Mesenchymal stem cell (in vitro differentiated cells and primary cell): ENCODE data around the gene IFNLR1.

Source experiments
- DNase-seq: peaks from one replicate; pipeline ENCODE4 v3.0.0-alpha.2; 2013
- H2AFZ ChIP-seq: one replicate; pipeline ENCODE4 v1.6.1; 2013; ENCODE audit warnings: low read depth, mild to moderate bottlenecking, control low read depth, inconsistent platforms, low read length, moderate library complexity
- H2AK5ac ChIP-seq: 2 replicates; pipeline ENCODE4 v1.6.1; 2013; ENCODE audit warnings: low read length, moderate library complexity, mild to moderate bottlenecking, inconsistent platforms; ENCODE audit not compliant: severe bottlenecking
- H2BK120ac ChIP-seq: one replicate; pipeline ENCODE4 v1.6.1; 2013; ENCODE audit warnings: low read depth, mild to moderate bottlenecking, inconsistent platforms, low read length, moderate library complexity
- H2BK12ac ChIP-seq, 2 experiments: one replicate each; pipeline ENCODE4 v1.6.1; 2013; ENCODE audit warnings: inconsistent platforms in 2 of 2, low read length in 2 of 2, mild to moderate bottlenecking in 2 of 2, moderate library complexity in 2 of 2, control low read depth in 1 of 2
- H2BK15ac ChIP-seq: one replicate; pipeline ENCODE4 v1.6.1; 2013; ENCODE audit warnings: mild to moderate bottlenecking, low read depth, inconsistent platforms; ENCODE audit not compliant: poor library complexity, severe bottlenecking
- H2BK5ac ChIP-seq: 2 replicates; pipeline ENCODE4 v1.6.1; 2013; ENCODE audit warnings: low read depth, mild to moderate bottlenecking, low read length, control low read depth, inconsistent platforms; ENCODE audit not compliant: poor library complexity, severe bottlenecking
- H3K14ac ChIP-seq, 2 experiments: one replicate each; pipeline ENCODE4 v1.6.1; 2013; ENCODE audit warnings: inconsistent platforms in 2 of 2, low read length in 2 of 2, control low read depth in 1 of 2, mild to moderate bottlenecking in 1 of 2, moderate library complexity in 1 of 2
- H3K18ac ChIP-seq, 2 experiments: one replicate each; pipeline ENCODE4 v1.6.1; 2013; ENCODE audit warnings: inconsistent platforms in 2 of 2, low read length in 2 of 2, control low read depth in 1 of 2, low read depth in 1 of 2, mild to moderate bottlenecking in 1 of 2
- H3K23ac ChIP-seq, 2 experiments: one replicate each; pipeline ENCODE4 v1.6.1; 2013; ENCODE audit warnings: inconsistent platforms in 2 of 2, low read length in 2 of 2, mild to moderate bottlenecking in 2 of 2, moderate library complexity in 2 of 2, control low read depth in 1 of 2
- H3K27ac ChIP-seq: 2 replicates; pipeline ENCODE4 v1.5.1; 2013; ENCODE audit warnings: mild to moderate bottlenecking, moderate library complexity, low read length, control low read depth, inconsistent platforms; ENCODE audit not compliant: poor library complexity, severe bottlenecking
- H3K27me3 ChIP-seq, 2 experiments: 2 replicates each; pipeline versions ENCODE4 v1.6.1 to v1.7.0; 2013; ENCODE audit warnings: low read length in 2 of 2, mild to moderate bottlenecking in 2 of 2, moderate library complexity in 2 of 2, control low read depth in 1 of 2, inconsistent platforms in 1 of 2; ENCODE audit not compliant: control insufficient read depth in 1 of 2, insufficient read depth in 1 of 2
- H3K36me3 ChIP-seq, 2 experiments: 2 replicates each; pipeline versions ENCODE4 v1.6.1 to v1.7.0; 2013; ENCODE audit warnings: low read length in 2 of 2, control low read depth in 1 of 2, inconsistent platforms in 1 of 2, low read depth in 1 of 2, mild to moderate bottlenecking in 1 of 2; ENCODE audit not compliant: insufficient read depth in 2 of 2, control insufficient read depth in 1 of 2
- H3K4ac ChIP-seq, 2 experiments: one replicate each; pipeline ENCODE4 v1.6.1; 2013; ENCODE audit warnings: inconsistent platforms in 2 of 2, low read length in 2 of 2, mild to moderate bottlenecking in 2 of 2, moderate library complexity in 2 of 2, control low read depth in 1 of 2, low read depth in 1 of 2
- H3K4me1 ChIP-seq: 2 replicates; pipeline ENCODE4 v1.6.1; 2013; ENCODE audit warnings: low read depth, low read length, control low read depth; ENCODE audit not compliant: control insufficient read depth, insufficient read depth
- H3K4me2 ChIP-seq: 2 replicates; pipeline ENCODE4 v1.6.1; 2013; ENCODE audit warnings: low read length, mild to moderate bottlenecking, inconsistent platforms; ENCODE audit not compliant: poor library complexity, severe bottlenecking
- H3K4me3 ChIP-seq, 2 experiments: 2 replicates each; pipeline versions ENCODE4 v1.5.1 to v1.7.0; 2013; ENCODE audit warnings: low read length in 2 of 2, mild to moderate bottlenecking in 2 of 2, control low read depth in 1 of 2, low read depth in 1 of 2; ENCODE audit not compliant: insufficient read depth in 1 of 2
- H3K79me1 ChIP-seq: replicated peaks from 2 replicates; pipeline ENCODE4 v1.6.1; 2013; ENCODE audit warnings: mild to moderate bottlenecking, control low read depth, low read length, inconsistent platforms; ENCODE audit not compliant: poor library complexity, severe bottlenecking
- H3K9ac ChIP-seq: 2 replicates; pipeline ENCODE4 v1.7.0; 2013; ENCODE audit warnings: mild to moderate bottlenecking, low read length, moderate library complexity
- H3K9me3 ChIP-seq: 2 replicates; pipeline ENCODE4 v1.7.0; 2013; ENCODE audit warnings: mild to moderate bottlenecking, low read length; ENCODE audit not compliant: control insufficient read depth
- H4K8ac ChIP-seq: one replicate; pipeline ENCODE4 v1.6.1; 2013; ENCODE audit warnings: inconsistent platforms, mild to moderate bottlenecking, low read length, moderate library complexity
- H4K91ac ChIP-seq: one replicate; pipeline ENCODE4 v1.6.1; 2013; ENCODE audit warnings: mild to moderate bottlenecking, low read length, inconsistent platforms
- WGBS: methylation state at CpG from one replicate; pipeline ENCODE4 v1.1.7; 2013; ENCODE audit warnings: mixed read lengths; 5-methylcytosine and 5-hydroxymethylcytosine counted together

The IFNLR1 gene

DNA sequence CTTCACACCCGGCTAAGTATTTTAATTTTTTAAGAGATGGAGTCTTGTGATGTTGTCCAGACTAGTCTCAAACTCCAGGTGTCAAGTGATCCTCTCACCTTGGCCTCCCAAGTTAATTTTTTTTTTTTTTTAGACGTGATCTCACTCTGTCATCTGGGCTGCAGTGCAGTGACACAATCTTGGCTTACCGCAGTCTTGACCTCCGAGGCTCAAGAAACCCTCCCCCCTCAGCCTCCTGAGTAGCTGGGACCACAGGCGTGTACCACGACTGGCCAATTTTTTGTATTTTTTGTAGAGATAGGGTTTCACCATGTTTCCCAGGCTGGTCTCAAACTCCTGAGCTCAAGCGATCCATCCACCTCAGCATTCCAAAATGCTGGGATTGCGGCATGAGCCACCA lies 11.7 kb upstream of the IFNLR1 start:
- no peak for DNase-seq
- Histone ChIP-seq H3K4ac (no peak overlapping the region), H3K4me3 (no peak overlapping the region), H3K14ac (no peak overlapping the region), H3K79me1 (no peaks in the 10 kb centered on the region), H3K4me2 (no peak overlapping the region), H3K27ac (no peak overlapping the region), H2BK12ac (no peak overlapping the region), H2BK120ac (no peak overlapping the region), H2AK5ac (no peak overlapping the region), H2BK5ac (no peak overlapping the region), H3K23ac (no peak overlapping the region), H2AFZ (no peak overlapping the region), H3K18ac (no peak overlapping the region), H4K91ac (no peak overlapping the region), H3K27me3 (no peaks in the 10 kb centered on the region), H3K9ac (no peak overlapping the region), H2BK15ac (no peak overlapping the region), H3K36me3 (no peaks in the 10 kb centered on the region), H3K4me1 (peaks cover 4% of the 10 kb centered on the region), H4K8ac (no peak overlapping the region), H3K9me3 (no peaks in the 10 kb centered on the region)
- WGBS = 72% methylated on average over 2 of the region's 8 CpGs

DNA sequence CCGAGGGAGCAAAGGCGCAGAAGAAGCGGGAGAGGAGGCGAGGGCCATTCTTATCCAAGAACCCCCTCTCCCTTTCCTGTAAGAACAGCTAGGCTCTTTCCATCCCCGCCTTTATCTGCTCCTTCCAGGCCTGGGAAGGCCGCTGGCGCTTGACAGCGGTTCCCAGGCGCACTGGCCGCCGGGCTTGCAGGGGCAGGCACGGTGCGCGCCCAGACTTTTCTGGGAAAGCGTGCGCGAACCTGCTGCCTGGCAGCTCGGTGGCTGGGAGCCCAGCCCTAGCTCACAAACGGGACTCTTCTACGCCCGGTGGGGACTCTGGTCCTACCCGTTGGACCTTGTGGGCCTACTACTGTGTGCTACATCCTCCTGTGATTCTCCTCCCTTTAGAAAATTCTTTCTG lies 8.8 kb upstream of the IFNLR1 start:
- Histone ChIP-seq H3K36me3 (no peaks in the 10 kb centered on the region), H3K27ac (no peak overlapping the region), H4K91ac (no peak overlapping the region), H4K8ac (no peak overlapping the region), H3K4me1 (no peaks in the 10 kb centered on the region), H3K4ac (no peak overlapping the region), H3K27me3 (peaks cover 0 to 4% of the 10 kb centered on the region in 2 experiments), H3K9ac (no peak overlapping the region), H2AK5ac (no peak overlapping the region), H2AFZ (no peak overlapping the region), H3K9me3 (no peaks in the 10 kb centered on the region), H3K79me1 (no peaks in the 10 kb centered on the region), H3K14ac (no peak overlapping the region), H3K4me3 (no peak overlapping the region), H2BK12ac (no peak overlapping the region), H2BK120ac (no peak overlapping the region), H3K18ac (no peak overlapping the region), H3K23ac (no peak overlapping the region), H3K4me2 (no peak overlapping the region), H2BK15ac (no peak overlapping the region), H2BK5ac (no peak overlapping the region)
- no peak for DNase-seq
- 88% methylated on average over 22 of the region's 22 CpGs for whole genome bisulfite sequencing

GRCh38 chr1:24195136-24195535 lies 8.0 kb upstream of the IFNLR1 start:
- H2BK12ac ChIP-seq = no peak overlapping the region
- no peak overlapping the region for H3K18ac ChIP-seq
- H4K91ac ChIP-seq = no peak overlapping the region

GRCh38 chr1:24193046-24193445 lies 6.0 kb upstream of the IFNLR1 start:
- no peak overlapping the region for H2BK15ac ChIP-seq
- H3K18ac ChIP-seq = no peak overlapping the region
- DNase-seq = no peak
- H2BK12ac ChIP-seq = no peak overlapping the region
- H4K8ac ChIP-seq = no peak overlapping the region
- no peak overlapping the region for H2AK5ac ChIP-seq
- no peak overlapping the region for H3K14ac ChIP-seq
- no peaks in the 10 kb centered on the region for H3K9me3 ChIP-seq
- H3K27ac ChIP-seq = no peak overlapping the region
- H2BK5ac ChIP-seq = no peak overlapping the region
- no peak overlapping the region for H3K23ac ChIP-seq
- H3K79me1 ChIP-seq = no peaks in the 10 kb centered on the region
- no peak overlapping the region for H4K91ac ChIP-seq
- H2BK120ac ChIP-seq = no peak overlapping the region
- H3K4me1 ChIP-seq = no peaks in the 10 kb centered on the region
- no peak overlapping the region for H3K9ac ChIP-seq
- no peak overlapping the region for H3K4me2 ChIP-seq
- H2AFZ ChIP-seq = no peak overlapping the region
- WGBS = 82% methylated on average over 4 of the region's 4 CpGs
- H3K4ac ChIP-seq = no peak overlapping the region
- no peaks in the 10 kb centered on the region for H3K36me3 ChIP-seq
- no peak overlapping the region for H3K4me3 ChIP-seq
- peaks cover 5 to 15% of the 10 kb centered on the region in 2 experiments for H3K27me3 ChIP-seq

More at GRCh38 chr1:24195136-24195535, 8.0 kb upstream of the IFNLR1 start:
- no peak overlapping the region for H2BK5ac ChIP-seq
- H3K9me3 ChIP-seq = no peaks in the 10 kb centered on the region
- H2BK120ac ChIP-seq = no peak overlapping the region
- H3K4me1 ChIP-seq = no peaks in the 10 kb centered on the region
- H3K9ac ChIP-seq = no peak overlapping the region
- H3K79me1 ChIP-seq = no peaks in the 10 kb centered on the region
- no peak for DNase-seq
- H3K23ac ChIP-seq = no peak overlapping the region
- H3K27me3 ChIP-seq = peaks cover 0 to 4% of the 10 kb centered on the region in 2 experiments
- no peak overlapping the region for H3K14ac ChIP-seq
- no peaks in the 10 kb centered on the region for H3K36me3 ChIP-seq
- no peak overlapping the region for H3K4me2 ChIP-seq
- no peak overlapping the region for H3K4me3 ChIP-seq
- no peak overlapping the region for H2AK5ac ChIP-seq
- no CpG with 5 or more reads among the region's 2 CpGs for WGBS
- no peak overlapping the region for H3K4ac ChIP-seq
- H3K27ac ChIP-seq = no peak overlapping the region
- no peak overlapping the region for H2BK15ac ChIP-seq
- no peak overlapping the region for H4K8ac ChIP-seq
- no peak overlapping the region for H2AFZ ChIP-seq
